ENCODE results near the gene GOPC.

The GOPC gene

DNA sequence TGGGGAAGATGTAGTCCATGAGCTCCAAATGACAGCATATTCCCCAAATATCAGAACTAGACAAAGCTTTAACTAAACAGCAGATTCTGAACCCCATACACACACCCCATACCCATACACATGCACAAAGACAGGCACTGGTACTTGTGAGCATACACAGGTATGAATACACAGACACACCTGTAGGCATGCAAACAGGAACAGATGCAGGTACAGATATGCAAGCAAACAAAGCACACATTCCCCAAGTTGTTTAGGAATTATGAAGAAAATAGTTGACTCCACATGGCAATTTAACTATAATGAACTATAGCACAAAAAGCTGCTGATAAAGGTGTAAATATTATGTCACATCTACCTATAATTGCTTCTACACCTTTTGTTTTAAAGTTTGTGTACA lies 16.7 kb downstream of the GOPC start:
- no peak overlapping the region for H2BK15ac ChIP-seq (ENCODE audit: low read depth, poor library complexity, severe bottlenecking)
- H3K36me3 ChIP-seq (ENCODE audit: control insufficient read depth in 1 of 2, insufficient read depth in 2 of 2, low read depth in 1 of 2, low read length in 2 of 2): peaks cover 14 to 32% of the 10 kb centered on the region in 2 experiments
- H3K14ac ChIP-seq (ENCODE audit: low read length in 2 of 2): no peak overlapping the region
- no peak overlapping the region for H3K23ac ChIP-seq (ENCODE audit: low read length in 2 of 2)
- no peak overlapping the region for H2AFZ ChIP-seq (ENCODE audit: low read depth, low read length)
- peaks cover 16% of the 10 kb centered on the region for H3K79me1 ChIP-seq (replicated peaks; ENCODE audit: low read length, poor library complexity, severe bottlenecking)
- H3K9me3 ChIP-seq (ENCODE audit: control insufficient read depth, low read length): no peaks in the 10 kb centered on the region
- no peak overlapping the region for H4K8ac ChIP-seq (ENCODE audit: low read length)
- no peak overlapping the region for H3K4ac ChIP-seq (ENCODE audit: low read depth in 1 of 2, low read length in 2 of 2)
- H2BK5ac ChIP-seq (ENCODE audit: low read depth, low read length, poor library complexity, severe bottlenecking): no peak overlapping the region
- H3K4me3 ChIP-seq (ENCODE audit: insufficient read depth in 1 of 2, low read depth in 1 of 2, low read length in 2 of 2): no peak overlapping the region
- H3K18ac ChIP-seq (ENCODE audit: low read depth in 1 of 2, low read length in 2 of 2): no peak overlapping the region
- H3K4me1 ChIP-seq (ENCODE audit: control insufficient read depth, insufficient read depth, low read depth, low read length): no peaks in the 10 kb centered on the region
- H2BK120ac ChIP-seq (ENCODE audit: low read depth, low read length): no peak overlapping the region
- H2BK12ac ChIP-seq (ENCODE audit: low read length in 2 of 2): no peak overlapping the region
- no peak overlapping the region for H4K91ac ChIP-seq (ENCODE audit: low read length)
- no peak overlapping the region for H3K27ac ChIP-seq (ENCODE audit: low read length, poor library complexity, severe bottlenecking)
- DNase-seq: no peak
- H3K4me2 ChIP-seq (ENCODE audit: low read length, poor library complexity, severe bottlenecking): no peak overlapping the region
- H3K27me3 ChIP-seq (ENCODE audit: control insufficient read depth in 1 of 2, insufficient read depth in 1 of 2, low read length in 2 of 2): no peaks in the 10 kb centered on the region
- H3K9ac ChIP-seq (ENCODE audit: low read length): no peak overlapping the region
- no peak overlapping the region for H2AK5ac ChIP-seq (ENCODE audit: low read length, severe bottlenecking)

DNA sequence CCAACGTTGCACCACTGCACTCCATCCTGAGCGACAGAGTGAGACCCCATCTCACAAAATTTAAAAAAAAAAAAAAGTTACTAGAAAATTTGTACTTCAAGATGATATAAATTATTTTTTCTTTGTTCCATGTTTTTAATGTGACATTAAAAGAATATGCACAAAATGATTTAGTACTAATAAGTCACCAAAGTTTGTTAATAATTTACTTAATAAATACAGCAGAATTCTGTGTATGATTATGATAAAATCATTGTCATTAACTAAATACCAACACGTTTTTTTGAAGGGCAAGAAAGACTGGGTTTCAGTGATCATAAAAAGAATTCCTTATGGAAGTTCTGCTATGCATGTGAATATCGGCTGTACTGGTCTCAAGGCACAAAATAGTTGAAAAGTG lies 28.1 kb downstream of the GOPC start:
- Histone ChIP-seq H3K18ac (ENCODE audit: low read depth in 1 of 2, low read length in 2 of 2) (no peak overlapping the region), H3K4me2 (ENCODE audit: low read length, poor library complexity, severe bottlenecking) (no peak overlapping the region), H3K9me3 (ENCODE audit: control insufficient read depth, low read length) (no peaks in the 10 kb centered on the region), H4K91ac (ENCODE audit: low read length) (no peak overlapping the region), H3K4ac (ENCODE audit: low read depth in 1 of 2, low read length in 2 of 2) (no peak overlapping the region), H2AFZ (ENCODE audit: low read depth, low read length) (no peak overlapping the region), H2AK5ac (ENCODE audit: low read length, severe bottlenecking) (no peak overlapping the region), H3K9ac (ENCODE audit: low read length) (no peak overlapping the region), H2BK15ac (ENCODE audit: low read depth, poor library complexity, severe bottlenecking) (no peak overlapping the region), H3K36me3 (ENCODE audit: control insufficient read depth in 1 of 2, insufficient read depth in 2 of 2, low read depth in 1 of 2, low read length in 2 of 2) (peaks cover 5 to 80% of the 10 kb centered on the region in 2 experiments), H4K8ac (ENCODE audit: low read length) (no peak overlapping the region), H3K79me1 (replicated peaks; ENCODE audit: low read length, poor library complexity, severe bottlenecking) (peaks cover 7% of the 10 kb centered on the region), H3K4me3 (ENCODE audit: insufficient read depth in 1 of 2, low read depth in 1 of 2, low read length in 2 of 2) (no peak overlapping the region), H3K27me3 (ENCODE audit: control insufficient read depth in 1 of 2, insufficient read depth in 1 of 2, low read length in 2 of 2) (no peaks in the 10 kb centered on the region), H2BK120ac (ENCODE audit: low read depth, low read length) (no peak overlapping the region), H2BK5ac (ENCODE audit: low read depth, low read length, poor library complexity, severe bottlenecking) (no peak overlapping the region), H2BK12ac (ENCODE audit: low read length in 2 of 2) (no peak overlapping the region), H3K14ac (ENCODE audit: low read length in 2 of 2) (no peak overlapping the region), H3K27ac (ENCODE audit: low read length, poor library complexity, severe bottlenecking) (no peak overlapping the region), H3K23ac (ENCODE audit: low read length in 2 of 2) (no peak overlapping the region), H3K4me1 (ENCODE audit: control insufficient read depth, insufficient read depth, low read depth, low read length) (no peaks in the 10 kb centered on the region)
- DNase-seq: no peak
- WGBS: 93% methylated on average over 2 of the region's 4 CpGs

DNA sequence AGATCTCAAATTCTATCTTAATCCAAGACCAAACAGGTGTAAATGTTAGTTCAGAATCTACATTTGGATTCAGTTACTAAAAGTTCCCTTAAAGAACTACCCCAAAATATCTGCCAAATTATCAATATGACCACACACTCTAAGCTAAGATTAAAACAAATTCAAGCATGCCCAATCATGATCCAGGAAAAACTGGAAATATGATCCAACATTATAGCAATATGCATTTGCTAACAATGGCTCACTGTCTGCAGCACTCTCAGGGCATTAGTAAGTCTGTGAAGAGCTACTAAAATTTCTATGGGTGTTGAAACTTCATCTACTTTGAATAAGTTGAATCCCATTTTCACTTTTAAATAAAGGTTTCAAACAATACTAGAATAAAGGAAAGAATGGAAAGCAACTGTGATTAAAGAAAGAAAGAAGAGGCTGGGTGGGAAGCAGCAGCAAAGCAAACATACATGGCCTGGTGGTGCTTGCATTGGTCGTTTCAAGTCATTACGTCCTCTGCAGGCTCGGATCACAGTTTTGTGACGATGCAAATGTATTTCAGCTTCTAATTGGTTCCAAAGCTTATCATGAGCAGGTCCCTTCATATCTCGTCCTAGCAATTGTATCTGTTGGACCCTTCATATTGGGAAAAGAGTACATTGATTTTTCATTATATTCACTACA lies 29.2 kb downstream of the GOPC start:
- H3K27me3 ChIP-seq (ENCODE audit: control insufficient read depth in 1 of 2, insufficient read depth in 1 of 2, low read length in 2 of 2): no peaks in the 10 kb centered on the region
- H3K4me3 ChIP-seq (ENCODE audit: insufficient read depth in 1 of 2, low read depth in 1 of 2, low read length in 2 of 2): no peak overlapping the region
- H3K23ac ChIP-seq (ENCODE audit: low read length in 2 of 2): no peak overlapping the region
- H3K14ac ChIP-seq (ENCODE audit: low read length in 2 of 2): no peak overlapping the region
- H3K9me3 ChIP-seq (ENCODE audit: control insufficient read depth, low read length): no peaks in the 10 kb centered on the region
- peaks cover 7% of the 10 kb centered on the region for H3K79me1 ChIP-seq (replicated peaks; ENCODE audit: low read length, poor library complexity, severe bottlenecking)
- H4K91ac ChIP-seq (ENCODE audit: low read length): no peak overlapping the region
- DNase-seq: no peak
- WGBS: 91% methylated on average over 3 of the region's 5 CpGs
- no peak overlapping the region for H3K18ac ChIP-seq (ENCODE audit: low read depth in 1 of 2, low read length in 2 of 2)
- H3K27ac ChIP-seq (ENCODE audit: low read length, poor library complexity, severe bottlenecking): no peak overlapping the region
- no peak overlapping the region for H2BK120ac ChIP-seq (ENCODE audit: low read depth, low read length)
- H3K36me3 ChIP-seq (ENCODE audit: control insufficient read depth in 1 of 2, insufficient read depth in 2 of 2, low read depth in 1 of 2, low read length in 2 of 2): peaks cover 5 to 82% of the 10 kb centered on the region in 2 experiments
- no peak overlapping the region for H2AFZ ChIP-seq (ENCODE audit: low read depth, low read length)
- no peak overlapping the region for H2AK5ac ChIP-seq (ENCODE audit: low read length, severe bottlenecking)
- no peak overlapping the region for H2BK5ac ChIP-seq (ENCODE audit: low read depth, low read length, poor library complexity, severe bottlenecking)
- no peak overlapping the region for H4K8ac ChIP-seq (ENCODE audit: low read length)
- H3K4me2 ChIP-seq (ENCODE audit: low read length, poor library complexity, severe bottlenecking): no peak overlapping the region
- no peaks in the 10 kb centered on the region for H3K4me1 ChIP-seq (ENCODE audit: control insufficient read depth, insufficient read depth, low read depth, low read length)
- no peak overlapping the region for H3K4ac ChIP-seq (ENCODE audit: low read depth in 1 of 2, low read length in 2 of 2)
- no peak overlapping the region for H2BK15ac ChIP-seq (ENCODE audit: low read depth, poor library complexity, severe bottlenecking)
- no peak overlapping the region for H3K9ac ChIP-seq (ENCODE audit: low read length)
- no peak overlapping the region for H2BK12ac ChIP-seq (ENCODE audit: low read length in 2 of 2)

DNA sequence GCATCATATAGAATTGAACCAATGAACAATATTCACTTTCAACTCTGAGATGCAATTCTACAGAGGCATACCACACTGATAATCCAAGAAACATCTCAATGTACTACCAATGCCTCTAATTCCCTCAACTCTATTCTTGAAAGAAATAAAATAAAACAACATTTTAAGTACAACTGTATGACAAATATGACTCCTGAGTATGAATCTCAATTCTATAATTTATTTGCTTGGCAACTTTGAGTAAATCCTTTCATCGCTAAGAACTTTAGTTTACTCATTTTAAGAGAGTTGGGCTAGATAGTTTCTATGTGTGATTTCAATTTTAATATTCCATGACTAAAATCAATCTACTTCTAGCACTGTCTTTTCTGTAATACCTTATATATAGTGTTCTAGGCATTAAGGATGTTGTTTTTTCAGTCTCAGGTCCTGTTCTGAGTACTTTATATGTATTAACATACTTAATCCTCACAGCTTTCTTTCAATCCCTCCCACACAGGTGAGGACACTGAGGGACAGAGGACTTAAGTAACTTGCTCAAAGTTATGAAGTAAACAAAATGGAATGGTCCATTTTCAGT lies 33.4 kb downstream of the GOPC start:
- no peak overlapping the region for H3K23ac ChIP-seq (ENCODE audit: low read length in 2 of 2)
- no peaks in the 10 kb centered on the region for H3K27me3 ChIP-seq (ENCODE audit: control insufficient read depth in 1 of 2, insufficient read depth in 1 of 2, low read length in 2 of 2)
- peaks cover 9% of the 10 kb centered on the region for H3K79me1 ChIP-seq (replicated peaks; ENCODE audit: low read length, poor library complexity, severe bottlenecking)
- H3K36me3 ChIP-seq (ENCODE audit: control insufficient read depth in 1 of 2, insufficient read depth in 2 of 2, low read depth in 1 of 2, low read length in 2 of 2): peaks cover 7 to 89% of the 10 kb centered on the region in 2 experiments
- WGBS: no CpG with 5 or more reads among the region's 1 CpG
- H3K4me1 ChIP-seq (ENCODE audit: control insufficient read depth, insufficient read depth, low read depth, low read length): no peaks in the 10 kb centered on the region
- no peak overlapping the region for H2BK15ac ChIP-seq (ENCODE audit: low read depth, poor library complexity, severe bottlenecking)
- H2BK120ac ChIP-seq (ENCODE audit: low read depth, low read length): no peak overlapping the region
- H3K4me3 ChIP-seq (ENCODE audit: insufficient read depth in 1 of 2, low read depth in 1 of 2, low read length in 2 of 2): no peak overlapping the region
- H3K4ac ChIP-seq (ENCODE audit: low read depth in 1 of 2, low read length in 2 of 2): no peak overlapping the region
- no peak overlapping the region for H3K9ac ChIP-seq (ENCODE audit: low read length)
- no peak overlapping the region for H2BK12ac ChIP-seq (ENCODE audit: low read length in 2 of 2)
- H2BK5ac ChIP-seq (ENCODE audit: low read depth, low read length, poor library complexity, severe bottlenecking): no peak overlapping the region
- DNase-seq: no peak
- no peak overlapping the region for H3K14ac ChIP-seq (ENCODE audit: low read length in 2 of 2)
- H3K18ac ChIP-seq (ENCODE audit: low read depth in 1 of 2, low read length in 2 of 2): no peak overlapping the region
- H3K4me2 ChIP-seq (ENCODE audit: low read length, poor library complexity, severe bottlenecking): no peak overlapping the region
- no peak overlapping the region for H4K91ac ChIP-seq (ENCODE audit: low read length)
- H3K9me3 ChIP-seq (ENCODE audit: control insufficient read depth, low read length): no peaks in the 10 kb centered on the region
- no peak overlapping the region for H4K8ac ChIP-seq (ENCODE audit: low read length)
- H2AK5ac ChIP-seq (ENCODE audit: low read length, severe bottlenecking): no peak overlapping the region
- no peak overlapping the region for H3K27ac ChIP-seq (ENCODE audit: low read length, poor library complexity, severe bottlenecking)
- H2AFZ ChIP-seq (ENCODE audit: low read depth, low read length): no peak overlapping the region

All from mesenchymal stem cell (in vitro differentiated cells and primary cell).